ENCODE data around the gene ICAM2. TPM values are rescaled to one million over a fixed set of nuclear protein-coding genes. Genes with fewer than 3 reads are reported as not detected.
"Not testable (repeated sequence)": the region's sequence is repeated elsewhere in the genome, so short reads cannot be mapped to it uniquely, and the experiment has no call there.

Gene ICAM2
- polyA plus RNA-seq, 1 donor from 2014 or later = 183 TPM

- no peaks in the 10 kb centered on the region for H3K4me1 Mint-ChIP-seq
- H3K27ac Mint-ChIP-seq = peak overlapping the region in 1 of 3 donors; percentile 35
- no peaks in the 10 kb centered on the region for H3K9me3 Mint-ChIP-seq
- H3K36me3 Mint-ChIP-seq = peaks cover 2% of the 10 kb centered on the region
- H3K4me3 Mint-ChIP-seq = no peak overlapping the region
- H3K27me3 Mint-ChIP-seq = no peaks in the 10 kb centered on the region
These were observed 15.9 kb upstream of the ICAM2 start for GRCh38 chr17:64036198-64036922.

GRCh38 chr17:64032081-64032480 is 11.6 kb upstream of the ICAM2 start:
- Mint-ChIP-seq H3K36me3 (peaks cover 2% of the 10 kb centered on the region), H3K27ac (no peak overlapping the region), H3K4me3 (no peak overlapping the region), H3K9me3 (no peaks in the 10 kb centered on the region), H3K27me3 (no peaks in the 10 kb centered on the region), H3K4me1 (peaks cover 0 to 4% (median 2%) of the 10 kb centered on the region in 3 donors)

- no peak overlapping the region for H3K27ac Mint-ChIP-seq
- H3K27me3 Mint-ChIP-seq = no peaks in the 10 kb centered on the region
- no peaks in the 10 kb centered on the region for H3K36me3 Mint-ChIP-seq
- no peaks in the 10 kb centered on the region for H3K9me3 Mint-ChIP-seq
- H3K4me3 Mint-ChIP-seq = no peak overlapping the region
- H3K4me1 Mint-ChIP-seq = peaks cover 13 to 18% (median 15%) of the 10 kb centered on the region in 3 donors
These were observed 8.5 kb upstream of the ICAM2 start for GRCh38 chr17:64028874-64029464.

GRCh38 chr17:64025732-64026294 is 5.4 kb upstream of the ICAM2 start:
- no peaks in the 10 kb centered on the region for H3K9me3 Mint-ChIP-seq
- H3K36me3 Mint-ChIP-seq = no peaks in the 10 kb centered on the region
- peak overlapping the region; percentile 84 to 99 (median 90) for H3K27ac Mint-ChIP-seq
- peak overlapping the region; percentile 10 to 96 (median 82) for H3K4me3 Mint-ChIP-seq
- H3K4me1 Mint-ChIP-seq = peaks cover 23 to 34% (median 30%) of the 10 kb centered on the region in 3 donors
- H3K27me3 Mint-ChIP-seq = no peaks in the 10 kb centered on the region

- Mint-ChIP-seq H3K9me3 (no peaks in the 10 kb centered on the region), H3K36me3 (no peaks in the 10 kb centered on the region), H3K4me1 (peaks cover 26 to 36% (median 35%) of the 10 kb centered on the region in 3 donors)
These were observed 4.6 kb upstream of the ICAM2 start for GRCh38 chr17:64024781-64025731.

GRCh38 chr17:64024215-64024654 is 3.8 kb upstream of the ICAM2 start:
- Mint-ChIP-seq H3K27ac (peak overlapping the region in 2 of 3 donors; percentile 65 to 99), H3K27me3 (no peaks in the 10 kb centered on the region), H3K9me3 (no peaks in the 10 kb centered on the region), H3K36me3 (no peaks in the 10 kb centered on the region), H3K4me3 (peak overlapping the region in 1 of 4 donors; percentile 58), H3K4me1 (peaks cover 30 to 36% (median 35%) of the 10 kb centered on the region in 3 donors)

More at GRCh38 chr17:64024781-64025731, 4.6 kb upstream of the ICAM2 start:
- peak overlapping the region; percentile 8 to 90 (median 66) for H3K4me3 Mint-ChIP-seq
- no peaks in the 10 kb centered on the region for H3K27me3 Mint-ChIP-seq
- H3K27ac Mint-ChIP-seq = peak overlapping the region; percentile 84 to 99 (median 90)

DNA sequence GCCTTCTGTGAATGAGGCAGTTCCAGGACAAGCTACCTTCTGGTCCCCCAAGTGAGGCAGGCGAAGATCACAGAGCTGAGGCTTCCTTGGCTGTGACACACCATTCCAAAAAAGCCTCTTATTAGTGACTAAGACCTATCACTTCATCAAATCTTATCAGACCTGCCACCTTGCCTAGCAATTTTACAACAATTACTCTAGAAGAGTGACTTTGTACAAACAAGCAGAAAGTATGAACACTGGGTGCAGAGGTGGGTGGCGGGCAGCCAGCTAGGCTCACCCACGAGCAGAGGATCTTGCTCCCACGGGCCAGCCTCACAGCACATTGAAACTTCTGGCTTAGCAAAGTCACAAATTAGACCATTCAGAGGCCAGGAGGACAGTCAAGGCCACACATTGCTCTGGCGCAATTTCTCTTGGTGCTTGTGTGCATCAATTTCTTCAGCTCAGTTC is 2.2 kb upstream of the ICAM2 start:
- Mint-ChIP-seq H3K4me1 (peaks cover 41 to 44% (median 42%) of the 10 kb centered on the region in 3 donors), H3K36me3 (no peaks in the 10 kb centered on the region), H3K27ac (peak overlapping the region; percentile 86 to 99 (median 90)), H3K9me3 (no peaks in the 10 kb centered on the region), H3K27me3 (no peaks in the 10 kb centered on the region), H3K4me3 (peak overlapping the region in 2 of 4 donors; percentile 37 to 92)

- peak overlapping the region; percentile 92 to 100 (median 99) for H3K4me3 Mint-ChIP-seq
- not testable (repeated sequence) for H3K9me3 Mint-ChIP-seq, H3K27me3 Mint-ChIP-seq, H3K36me3 Mint-ChIP-seq
- H3K4me1 Mint-ChIP-seq = peaks cover 48 to 59% (median 55%) of the 10 kb centered on the region in 3 donors
- H3K27ac Mint-ChIP-seq = peak overlapping the region; percentile 99 to 100 (median 100)
These were observed 877 bp downstream of the ICAM2 start for GRCh38 chr17:64019551-64019961.

GRCh38 chr17:64017381-64017980 is 3.0 kb downstream of the ICAM2 start:
- peak overlapping the region; percentile 89 to 99 (median 99) for H3K27ac Mint-ChIP-seq
- H3K27me3 Mint-ChIP-seq = no peaks in the 10 kb centered on the region
- H3K9me3 Mint-ChIP-seq = no peaks in the 10 kb centered on the region
- peak overlapping the region; percentile 70 to 94 (median 88) for H3K4me3 Mint-ChIP-seq
- H3K4me1 Mint-ChIP-seq = peaks cover 50 to 57% (median 52%) of the 10 kb centered on the region in 3 donors
- H3K36me3 Mint-ChIP-seq = peaks cover 6% of the 10 kb centered on the region

GRCh38 chr17:64016974-64017373 is 3.5 kb downstream of the ICAM2 start:
- Mint-ChIP-seq H3K4me1 (peaks cover 47 to 56% (median 49%) of the 10 kb centered on the region in 3 donors), H3K4me3 (peak overlapping the region; percentile 61 to 94 (median 88)), H3K27me3 (no peaks in the 10 kb centered on the region), H3K9me3 (no peaks in the 10 kb centered on the region), H3K27ac (peak overlapping the region; percentile 84 to 99 (median 93)), H3K36me3 (peaks cover 6% of the 10 kb centered on the region)

GRCh38 chr17:64016231-64016784 is 4.1 kb downstream of the ICAM2 start:
- Mint-ChIP-seq H3K36me3 (peaks cover 8% of the 10 kb centered on the region), H3K27ac (peak overlapping the region; percentile 84 to 99 (median 93)), H3K4me1 (peaks cover 49 to 59% (median 52%) of the 10 kb centered on the region in 3 donors), H3K27me3 (no peaks in the 10 kb centered on the region), H3K9me3 (no peaks in the 10 kb centered on the region), H3K4me3 (peak overlapping the region; percentile 61 to 94 (median 88))

- H3K27me3 Mint-ChIP-seq = no peaks in the 10 kb centered on the region
- peak overlapping the region in 3 of 4 donors; percentile 73 to 79 (median 77) for H3K4me3 Mint-ChIP-seq
- H3K36me3 Mint-ChIP-seq = peaks cover 8% of the 10 kb centered on the region
- peaks cover 48 to 56% (median 50%) of the 10 kb centered on the region in 3 donors for H3K4me1 Mint-ChIP-seq
- H3K27ac Mint-ChIP-seq = peak overlapping the region in 2 of 3 donors; percentile 90 to 99
- no peaks in the 10 kb centered on the region for H3K9me3 Mint-ChIP-seq
These were observed 5.0 kb downstream of the ICAM2 start for GRCh38 chr17:64015447-64015846.

GRCh38 chr17:64009571-64010402 is 10.6 kb downstream of the ICAM2 start:
- no peaks in the 10 kb centered on the region for H3K27me3 Mint-ChIP-seq
- H3K27ac Mint-ChIP-seq = peak overlapping the region in 1 of 3 donors; percentile 63
- H3K36me3 Mint-ChIP-seq = peaks cover 6% of the 10 kb centered on the region
- no peaks in the 10 kb centered on the region for H3K9me3 Mint-ChIP-seq
- H3K4me3 Mint-ChIP-seq = peak overlapping the region in 1 of 4 donors; percentile 52
- peaks cover 15 to 37% (median 28%) of the 10 kb centered on the region in 3 donors for H3K4me1 Mint-ChIP-seq

All from IgD-negative memory B cell (primary cell).